22Rv1 (cell line): ENCODE measurements around the gene KDM4C.
"Not testable (repeated sequence)": the region's sequence is repeated elsewhere in the genome, so short reads cannot be mapped to it uniquely, and the experiment has no call there.

ENCODE experiments used
- H3K27ac ChIP-seq: fragments of 450-650 bp; 2 replicates; pipeline ENCODE4 v1.5.1; 2017
- ZFX ChIP-seq: fragments of 450-650 bp; IDR thresholded peaks from 2 replicates; pipeline ENCODE4 v1.6.1; 2017; ENCODE audit warnings: antibody characterized with exemption, borderline replicate concordance
- TF ChIP-seq, protein P1 (sequence below): fragments of 450-650 bp; IDR thresholded peaks from 2 replicates; pipeline ENCODE4 v1.5.1; 2017; ENCODE audit warnings: mild to moderate bottlenecking

KDM4C gene

DNA sequence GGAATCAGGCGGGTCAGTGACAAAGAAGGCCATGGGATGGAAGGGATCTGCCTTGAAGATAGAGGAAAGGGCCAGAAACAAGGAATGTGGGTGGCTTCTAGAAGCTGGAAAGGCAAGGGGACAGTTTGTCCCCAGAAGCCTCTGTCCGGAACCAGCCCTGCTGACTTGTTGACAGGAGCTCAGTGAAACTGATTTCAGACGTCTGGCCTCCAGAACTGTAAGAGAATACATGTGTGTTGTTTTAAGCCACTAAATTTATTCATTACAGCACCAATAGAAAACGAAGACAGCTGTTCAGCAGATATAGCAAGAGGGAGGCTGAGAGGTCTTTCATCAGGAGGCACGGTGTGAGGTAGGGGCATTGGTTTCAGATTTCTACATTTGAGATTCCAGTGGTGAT lies 422.5 kb downstream of the KDM4C start:
- TF ChIP-seq, protein P1, sequence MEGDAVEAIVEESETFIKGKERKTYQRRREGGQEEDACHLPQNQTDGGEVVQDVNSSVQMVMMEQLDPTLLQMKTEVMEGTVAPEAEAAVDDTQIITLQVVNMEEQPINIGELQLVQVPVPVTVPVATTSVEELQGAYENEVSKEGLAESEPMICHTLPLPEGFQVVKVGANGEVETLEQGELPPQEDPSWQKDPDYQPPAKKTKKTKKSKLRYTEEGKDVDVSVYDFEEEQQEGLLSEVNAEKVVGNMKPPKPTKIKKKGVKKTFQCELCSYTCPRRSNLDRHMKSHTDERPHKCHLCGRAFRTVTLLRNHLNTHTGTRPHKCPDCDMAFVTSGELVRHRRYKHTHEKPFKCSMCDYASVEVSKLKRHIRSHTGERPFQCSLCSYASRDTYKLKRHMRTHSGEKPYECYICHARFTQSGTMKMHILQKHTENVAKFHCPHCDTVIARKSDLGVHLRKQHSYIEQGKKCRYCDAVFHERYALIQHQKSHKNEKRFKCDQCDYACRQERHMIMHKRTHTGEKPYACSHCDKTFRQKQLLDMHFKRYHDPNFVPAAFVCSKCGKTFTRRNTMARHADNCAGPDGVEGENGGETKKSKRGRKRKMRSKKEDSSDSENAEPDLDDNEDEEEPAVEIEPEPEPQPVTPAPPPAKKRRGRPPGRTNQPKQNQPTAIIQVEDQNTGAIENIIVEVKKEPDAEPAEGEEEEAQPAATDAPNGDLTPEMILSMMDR: no peak
- H3K27ac ChIP-seq: no peak overlapping the region

DNA sequence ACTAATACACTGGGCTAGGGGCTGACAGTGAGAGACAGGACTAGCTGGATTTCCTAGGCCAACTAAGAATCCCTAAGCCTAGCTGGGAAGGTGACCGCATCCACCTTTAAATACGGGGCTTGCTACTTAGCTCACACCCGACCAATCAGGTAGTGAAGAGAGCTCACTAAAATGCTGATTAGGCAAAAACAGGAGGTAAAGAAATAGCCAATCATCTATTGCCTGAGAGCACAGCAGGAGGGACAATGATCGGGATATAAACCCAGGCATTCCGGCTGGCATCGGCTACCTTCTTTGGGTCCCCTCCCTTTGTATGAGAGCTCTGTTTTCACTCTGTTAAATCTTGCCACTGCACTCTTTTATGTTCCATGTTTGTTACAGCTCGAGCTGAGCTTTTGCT lies 425.4 kb downstream of the KDM4C start:
- H3K27ac ChIP-seq: not testable (repeated sequence)

DNA sequence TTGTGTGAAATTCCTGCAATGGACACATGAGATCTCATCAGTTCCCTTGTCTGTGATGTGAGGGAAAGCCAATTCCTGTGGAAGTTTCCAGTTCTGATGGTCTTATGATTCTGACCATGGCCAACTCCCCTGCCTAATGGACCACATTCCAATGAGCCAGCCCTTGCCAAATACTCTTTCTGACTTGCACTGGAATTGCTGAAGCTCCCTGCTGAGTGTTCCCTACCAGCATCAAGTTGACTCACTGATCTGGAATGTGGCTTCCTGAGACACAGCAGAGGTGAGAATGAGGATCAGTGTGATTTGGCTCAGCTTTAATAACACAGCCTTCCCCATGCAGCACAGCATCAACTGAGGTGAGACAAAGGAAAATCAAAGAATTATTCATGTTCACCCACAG lies 427.8 kb downstream of the KDM4C start:
- H3K27ac ChIP-seq: no peak overlapping the region
- TF ChIP-seq ZFX: no peak
- TF ChIP-seq, protein P1: no peak

DNA sequence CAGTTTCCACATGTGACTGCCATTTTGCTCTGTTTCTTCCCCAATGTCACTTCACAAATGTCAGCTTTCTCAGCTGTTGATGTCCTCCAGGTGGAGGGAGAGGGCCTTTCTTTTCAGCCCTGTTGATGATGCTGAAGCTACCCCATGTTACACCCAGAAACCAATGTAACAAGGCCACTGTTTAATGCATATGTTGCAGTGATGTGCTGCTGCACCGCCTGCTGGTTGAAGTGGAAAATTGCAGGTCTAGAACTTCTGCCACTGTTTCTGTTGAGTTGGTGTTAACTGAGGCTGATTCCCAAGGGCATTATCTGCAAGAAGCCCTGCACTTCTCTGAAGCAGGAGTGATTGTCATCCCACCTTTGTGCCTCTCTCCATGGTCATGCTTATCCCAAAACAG lies 428.4 kb downstream of the KDM4C start:
- TF ChIP-seq, protein P1: peak; percentile 71
- TF ChIP-seq ZFX: no peak
- no peak overlapping the region for H3K27ac ChIP-seq

DNA sequence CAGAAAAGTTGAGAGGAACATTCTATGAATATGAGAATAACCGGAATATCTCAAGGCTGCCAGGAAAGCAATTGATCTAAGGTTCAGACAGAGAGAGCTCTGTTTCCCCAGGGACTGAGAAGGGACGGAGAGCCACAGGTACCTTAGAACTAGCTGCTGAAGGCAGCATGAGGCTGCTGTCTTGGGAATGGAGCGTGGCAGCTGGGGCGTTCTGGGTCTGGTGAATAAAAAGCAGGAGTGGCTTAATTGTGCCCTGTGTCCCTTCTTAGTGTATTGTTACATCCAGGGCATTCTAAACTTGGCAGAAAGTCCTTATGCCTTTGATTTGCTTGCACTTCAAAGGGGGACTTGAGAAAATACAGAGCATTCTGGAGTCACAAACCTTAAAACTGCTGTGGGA lies 434.5 kb downstream of the KDM4C start:
- TF ChIP-seq, protein P1: no peak
- no peak for TF ChIP-seq ZFX

DNA sequence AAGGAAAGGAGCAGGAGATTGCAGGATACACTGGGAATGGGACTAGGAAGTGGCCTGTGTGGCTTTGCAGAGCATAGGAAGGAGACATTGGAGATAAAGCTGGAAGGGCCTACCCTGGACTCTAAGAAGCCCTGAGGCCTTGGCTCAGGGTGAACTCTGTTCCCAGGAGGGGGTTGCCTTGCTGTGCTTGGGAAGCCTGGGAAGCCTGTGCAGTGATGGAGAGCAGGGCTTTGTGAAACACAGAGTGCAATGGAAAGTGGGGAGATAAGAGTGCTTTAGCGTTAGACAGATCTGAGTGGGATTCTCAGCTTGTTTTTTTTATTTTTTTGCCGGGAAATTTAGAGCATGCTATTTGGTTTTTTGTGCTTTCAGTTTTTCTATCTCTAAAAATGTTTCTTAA lies 437.8 kb downstream of the KDM4C start:
- no peak for TF ChIP-seq ZFX
- TF ChIP-seq, protein P1: no peak
- no peak overlapping the region for H3K27ac ChIP-seq

More for the DNA sequence above, 434.5 kb downstream of the KDM4C start:
- no peak overlapping the region for H3K27ac ChIP-seq

DNA sequence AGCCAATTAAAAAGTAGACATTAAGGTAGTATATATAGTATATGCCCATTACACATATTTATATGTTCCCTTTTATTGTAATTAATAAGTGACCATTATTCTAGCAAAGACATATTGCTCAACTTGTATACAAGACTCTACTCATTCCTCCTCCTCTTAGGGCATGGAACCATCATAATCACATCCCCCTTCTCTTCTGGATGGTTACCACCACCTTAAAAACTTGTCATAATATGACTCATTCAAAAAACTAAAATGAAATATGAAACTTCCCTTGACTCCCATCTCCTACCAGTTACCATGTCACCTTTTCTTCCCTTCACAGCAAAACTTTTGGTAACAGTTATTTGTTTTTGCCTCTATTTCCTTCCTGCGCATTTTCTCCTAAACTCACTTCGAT lies 438.7 kb downstream of the KDM4C start:
- no peak overlapping the region for H3K27ac ChIP-seq
- TF ChIP-seq ZFX: no peak
- TF ChIP-seq, protein P1: no peak

DNA sequence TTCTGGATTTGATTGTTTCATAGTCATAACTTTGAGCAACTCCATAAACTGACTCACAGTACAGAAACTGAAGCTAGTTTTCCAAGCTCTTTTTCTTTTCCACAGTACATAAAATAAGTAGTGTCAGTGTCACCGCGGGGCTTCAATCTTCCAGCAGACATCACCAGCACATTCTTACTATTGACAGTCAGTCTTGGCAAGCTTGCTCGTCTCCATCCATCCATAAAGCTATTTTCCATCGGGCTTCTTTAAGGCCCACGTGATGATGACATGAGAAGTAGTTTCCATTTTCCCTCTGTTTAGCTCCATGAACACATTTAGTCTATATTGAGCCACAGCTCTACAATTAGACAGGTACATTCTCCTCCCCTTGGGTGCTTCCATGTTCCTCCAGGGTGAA lies 443.4 kb downstream of the KDM4C start:
- TF ChIP-seq ZFX: no peak
- H3K27ac ChIP-seq: no peak overlapping the region
